ENCODE measurements around the gene MYH6. TPM values are rescaled to one million over a fixed set of nuclear protein-coding genes. Genes with fewer than 3 reads are reported as not detected.

The MYH6 gene
- total RNA-seq, 4 donors from 2014 or later: not detected

DNA sequence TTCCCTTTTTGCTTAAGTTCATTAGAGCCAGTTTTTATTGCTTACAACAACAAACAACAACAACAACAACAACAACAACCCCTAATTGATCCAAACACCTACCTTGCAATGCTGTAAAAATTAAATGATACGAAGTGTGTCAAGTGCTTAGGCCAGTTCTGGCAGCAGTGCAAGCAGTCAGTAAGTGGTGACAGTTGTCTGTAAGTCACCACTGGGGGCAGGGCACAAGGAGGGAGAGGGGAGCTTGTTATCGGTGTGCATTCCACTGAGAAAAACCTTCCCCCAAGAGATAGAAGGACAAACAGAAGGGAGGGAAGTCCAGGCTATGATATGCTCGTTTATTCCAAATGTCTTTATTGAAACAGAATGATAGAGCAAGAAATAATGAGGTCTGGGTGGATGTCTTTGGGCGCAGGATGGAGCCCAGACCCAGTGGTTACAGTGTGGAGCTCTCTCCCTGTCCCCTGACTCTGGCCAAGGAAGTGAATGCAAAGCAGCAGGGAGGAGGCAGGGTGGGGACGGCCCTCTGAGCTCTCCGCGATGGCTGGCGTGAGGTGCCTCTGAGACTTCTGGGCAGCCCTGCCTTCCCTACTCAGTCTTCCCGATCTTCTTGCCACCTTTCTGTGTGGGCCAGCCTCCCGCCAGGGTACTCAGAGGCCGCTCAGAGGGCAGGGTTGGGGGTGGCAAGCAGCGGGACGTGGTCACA is 61.9 kb downstream of the MYH6 start:
- TF ChIP-seq, protein P1, sequence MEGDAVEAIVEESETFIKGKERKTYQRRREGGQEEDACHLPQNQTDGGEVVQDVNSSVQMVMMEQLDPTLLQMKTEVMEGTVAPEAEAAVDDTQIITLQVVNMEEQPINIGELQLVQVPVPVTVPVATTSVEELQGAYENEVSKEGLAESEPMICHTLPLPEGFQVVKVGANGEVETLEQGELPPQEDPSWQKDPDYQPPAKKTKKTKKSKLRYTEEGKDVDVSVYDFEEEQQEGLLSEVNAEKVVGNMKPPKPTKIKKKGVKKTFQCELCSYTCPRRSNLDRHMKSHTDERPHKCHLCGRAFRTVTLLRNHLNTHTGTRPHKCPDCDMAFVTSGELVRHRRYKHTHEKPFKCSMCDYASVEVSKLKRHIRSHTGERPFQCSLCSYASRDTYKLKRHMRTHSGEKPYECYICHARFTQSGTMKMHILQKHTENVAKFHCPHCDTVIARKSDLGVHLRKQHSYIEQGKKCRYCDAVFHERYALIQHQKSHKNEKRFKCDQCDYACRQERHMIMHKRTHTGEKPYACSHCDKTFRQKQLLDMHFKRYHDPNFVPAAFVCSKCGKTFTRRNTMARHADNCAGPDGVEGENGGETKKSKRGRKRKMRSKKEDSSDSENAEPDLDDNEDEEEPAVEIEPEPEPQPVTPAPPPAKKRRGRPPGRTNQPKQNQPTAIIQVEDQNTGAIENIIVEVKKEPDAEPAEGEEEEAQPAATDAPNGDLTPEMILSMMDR (IDR thresholded peaks at IDR 0.05; ENCODE audit: low read depth): no peak

DNA sequence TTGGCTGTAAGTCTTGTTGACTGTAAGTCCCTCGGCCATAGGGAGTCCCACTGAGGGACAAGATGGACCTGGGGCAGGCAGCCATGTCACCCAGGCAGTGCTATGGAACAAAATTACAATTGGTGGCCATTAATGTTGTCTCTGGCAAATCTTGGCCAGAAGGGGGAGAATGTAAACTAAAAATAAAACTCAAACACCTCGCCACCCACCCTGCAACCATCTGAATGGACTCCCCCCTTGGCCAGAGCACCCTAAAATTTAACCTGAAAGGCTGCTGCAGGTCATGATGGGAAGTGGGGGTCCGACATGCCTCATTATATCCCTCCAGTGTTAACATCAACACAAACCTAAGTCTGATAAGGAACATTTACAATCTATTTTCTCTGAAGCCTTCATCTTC is 63.6 kb downstream of the MYH6 start:
- TF ChIP-seq, protein P1 (IDR thresholded peaks at IDR 0.05; ENCODE audit: low read depth): no peak

DNA sequence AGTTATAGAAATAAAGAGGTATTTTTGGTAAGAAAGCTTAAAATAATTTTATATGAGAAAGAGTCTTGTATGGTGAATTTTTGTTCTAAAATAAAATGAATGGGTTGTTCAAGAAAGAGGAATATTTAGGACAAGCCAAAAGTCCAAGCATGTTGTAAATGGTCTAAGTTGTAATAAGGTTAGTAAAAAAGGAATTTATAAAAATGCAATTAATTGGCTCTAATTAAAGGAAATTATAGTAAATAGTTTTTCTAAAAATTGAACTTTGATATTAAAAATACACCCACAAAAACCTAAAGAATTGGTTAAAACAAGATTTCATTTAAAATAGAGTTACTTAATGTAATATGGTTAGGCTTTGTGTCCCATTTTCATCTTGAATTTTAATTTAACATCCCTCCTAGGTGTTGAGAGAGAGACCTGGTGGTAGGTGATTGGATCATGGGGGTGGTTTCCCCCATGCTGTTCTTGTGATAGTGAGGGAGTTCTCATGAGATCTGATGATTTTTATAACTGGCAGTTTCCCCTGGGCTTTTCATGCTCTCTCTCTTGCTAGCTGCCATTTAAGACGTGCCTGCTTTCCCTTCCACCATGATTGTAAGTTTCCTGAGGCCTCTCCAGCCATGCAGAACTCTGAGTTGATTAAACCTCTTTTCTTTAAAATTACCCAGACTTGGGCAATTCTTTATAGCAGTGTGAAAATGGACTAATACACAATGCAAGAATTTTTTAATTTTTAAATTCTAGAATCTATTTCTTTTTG is 68.4 kb downstream of the MYH6 start:
- TF ChIP-seq, protein P1 (IDR thresholded peaks at IDR 0.05; ENCODE audit: low read depth): no peak

DNA sequence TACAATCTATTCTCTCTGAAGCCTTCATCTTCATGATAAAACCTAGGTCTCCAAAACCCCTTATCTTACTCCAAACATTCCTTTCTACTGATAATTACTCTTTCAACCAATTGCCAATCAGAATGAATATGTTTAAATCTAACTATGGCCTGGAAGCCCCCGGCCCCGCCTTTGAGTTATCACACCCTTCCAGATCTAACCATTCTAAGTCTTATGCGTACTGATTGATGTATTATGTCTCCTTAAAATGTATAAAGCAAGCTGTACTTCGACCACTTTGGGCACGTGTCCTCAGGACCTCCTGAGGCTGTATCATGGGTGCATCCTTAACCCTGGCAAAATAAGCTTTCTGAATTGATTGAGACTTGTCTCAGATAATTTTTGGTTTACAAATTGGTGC is 72.5 kb downstream of the MYH6 start:
- TF ChIP-seq, protein P1 (IDR thresholded peaks at IDR 0.05; ENCODE audit: low read depth): no peak

Small RNA genes within 50 kb of the gene (small RNA-seq; reads per million reads assigned to genes)
- not detected for gene MIR208A
- not detected for gene MIR208B

Other genes with a start within 250 kb of the MYH6 start
- 10 to 100 TPM; 45.7 to 83.8 (median 61.4) TPM for gene SLC7A8, start 224.6 kb downstream of the MYH6 start, total RNA-seq
- not detected for gene RNF212B, start 170.3 kb downstream of the MYH6 start, total RNA-seq
- gene HOMEZ, start 122.1 kb downstream of the MYH6 start, total RNA-seq: 10 to 100 TPM in 1 of 4 donors, 1 to 10 TPM in 3; 5.4 to 11.1 (median 7.4) TPM
- 10 to 100 TPM in 2 of 4 donors, 1 to 10 TPM in 2; 7.3 to 12.6 (median 9.3) TPM for gene PPP1R3E, start 105.4 kb downstream of the MYH6 start, total RNA-seq
- 10 to 100 TPM; 32.1 to 75.9 (median 50.6) TPM for gene BCL2L2, start 101.4 kb downstream of the MYH6 start, total RNA-seq
- gene PABPN1, start 86.8 kb downstream of the MYH6 start, total RNA-seq: 10 to 100 TPM; 31.8 to 56.1 (median 42.5) TPM
- 1 to 10 TPM; 1.8 to 5.5 (median 4.2) TPM for gene SLC22A17, start 55.4 kb downstream of the MYH6 start, total RNA-seq
- gene EFS, start 43.1 kb downstream of the MYH6 start, total RNA-seq: 10 to 100 TPM in 2 of 4 donors, 1 to 10 TPM in 2; 8.5 to 12.8 (median 9.8) TPM
- not detected for gene IL25, start 35.5 kb downstream of the MYH6 start, total RNA-seq
- not detected for gene CMTM5, start 31.2 kb downstream of the MYH6 start, total RNA-seq
- gene MYH7, start 27.4 kb upstream of the MYH6 start, total RNA-seq: not detected
- 10 to 100 TPM; 20.5 to 43.4 (median 35.1) TPM for gene NGDN, start 61.4 kb upstream of the MYH6 start, total RNA-seq
- gene ZFHX2, start 143.5 kb upstream of the MYH6 start, total RNA-seq: 1 to 10 TPM in 1 of 4 donors, under 1 TPM in 3; 0.33 to 1.4 (median 0.50) TPM
- gene THTPA, start 148.0 kb upstream of the MYH6 start, total RNA-seq: 10 to 100 TPM in 3 of 4 donors, 1 to 10 TPM in 1; 6.7 to 23.2 (median 18.4) TPM
- 10 to 100 TPM; 25.3 to 49.6 (median 30.8) TPM for gene AP1G2, start 159.5 kb upstream of the MYH6 start, total RNA-seq
- 1 to 10 TPM in 2 of 4 donors, under 1 TPM in 2; 0.19 to 2.0 (median 1.2) TPM for gene JPH4, start 170.5 kb upstream of the MYH6 start, total RNA-seq
- not detected for gene DHRS2, start 228.1 kb upstream of the MYH6 start, total RNA-seq